NCI-H2081 (cell line): ENCODE measurements around the gene NPDC1.

Experiments
- DNase-seq, 2 experiments: peaks; one replicate each; lab custom pipeline; 2025; lab: John Stamatoyannopoulos, UW

NPDC1 gene, protein sequence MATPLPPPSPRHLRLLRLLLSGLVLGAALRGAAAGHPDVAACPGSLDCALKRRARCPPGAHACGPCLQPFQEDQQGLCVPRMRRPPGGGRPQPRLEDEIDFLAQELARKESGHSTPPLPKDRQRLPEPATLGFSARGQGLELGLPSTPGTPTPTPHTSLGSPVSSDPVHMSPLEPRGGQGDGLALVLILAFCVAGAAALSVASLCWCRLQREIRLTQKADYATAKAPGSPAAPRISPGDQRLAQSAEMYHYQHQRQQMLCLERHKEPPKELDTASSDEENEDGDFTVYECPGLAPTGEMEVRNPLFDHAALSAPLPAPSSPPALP

DNA sequence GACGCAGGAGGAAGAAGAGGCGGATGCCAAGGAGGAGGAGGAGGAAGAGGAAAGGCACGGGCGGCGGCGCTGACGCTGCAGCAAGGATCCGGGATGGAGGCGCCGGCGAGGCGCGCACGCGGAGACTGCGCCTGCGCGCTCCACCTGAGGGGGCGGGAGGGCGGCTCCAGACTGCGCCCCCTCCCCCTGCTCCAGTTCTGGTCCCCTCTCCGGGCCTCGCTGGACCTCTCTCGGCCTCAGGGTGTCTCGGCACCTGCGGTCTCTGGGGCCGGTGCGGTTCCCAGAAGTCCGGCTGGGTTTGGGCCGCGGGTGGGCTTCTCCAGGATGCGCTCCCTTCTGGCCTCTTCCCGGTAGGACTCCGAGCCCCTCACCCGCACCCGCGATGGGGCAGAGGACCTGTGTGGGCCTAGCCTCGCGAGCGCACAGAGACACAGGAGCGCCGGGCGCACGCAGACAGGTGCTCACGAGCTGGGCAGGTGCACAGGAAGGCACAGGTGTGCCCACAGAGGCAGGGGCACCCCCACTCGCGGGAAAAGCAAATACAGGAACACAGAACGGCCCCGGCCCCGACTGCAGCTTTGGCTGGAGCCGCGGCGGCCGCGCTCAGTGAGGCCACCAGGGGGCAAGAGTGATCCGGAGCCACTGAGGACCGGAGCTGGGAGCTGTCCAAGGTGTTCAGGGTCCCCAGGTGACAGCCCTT, at the start of gene NPDC1:
Gene NPDC1 (minus strand): TSS at position 90 of the 700 bp plus-strand sequence. CDS start 188 bp downstream, outside the sequence.
- peak; percentile 85 to 90 for DNase-seq

DNA sequence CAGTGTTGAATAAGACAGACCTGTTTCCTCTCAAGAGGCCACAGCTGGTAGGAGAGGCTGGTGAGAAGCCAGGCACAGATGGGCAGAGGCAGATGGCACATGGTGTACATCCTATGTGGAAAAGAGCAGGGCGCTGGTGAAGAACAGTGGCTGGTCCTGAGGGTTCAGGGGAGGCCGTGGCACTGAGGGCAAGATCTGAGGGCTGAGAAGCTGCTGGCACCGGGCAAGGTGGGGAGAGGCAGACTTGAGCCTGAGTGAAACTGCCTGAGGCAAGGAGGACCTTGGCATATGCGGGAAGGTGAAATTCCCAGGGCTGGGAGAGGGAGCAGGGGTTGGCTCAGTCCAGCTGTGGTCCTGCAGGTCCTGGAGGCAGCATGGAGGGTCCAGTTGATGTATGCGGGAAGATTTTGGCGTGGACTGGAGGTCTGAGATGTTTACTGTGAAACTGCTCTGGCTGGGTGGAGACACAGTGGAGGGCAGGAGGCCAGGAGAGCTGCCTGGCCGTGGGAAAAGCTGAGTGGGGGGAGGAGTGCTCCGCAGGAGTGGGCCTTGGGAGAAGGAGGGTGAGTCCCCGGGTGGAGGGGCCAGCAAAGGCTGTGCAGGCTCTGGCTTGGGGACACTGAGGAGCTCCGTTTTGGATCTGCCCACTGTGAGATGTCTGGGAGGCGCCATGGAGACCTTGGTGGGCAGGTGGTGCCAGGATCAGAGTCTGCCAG, 43.4 kb upstream of the NPDC1 start:
- DNase-seq = no peak

DNA sequence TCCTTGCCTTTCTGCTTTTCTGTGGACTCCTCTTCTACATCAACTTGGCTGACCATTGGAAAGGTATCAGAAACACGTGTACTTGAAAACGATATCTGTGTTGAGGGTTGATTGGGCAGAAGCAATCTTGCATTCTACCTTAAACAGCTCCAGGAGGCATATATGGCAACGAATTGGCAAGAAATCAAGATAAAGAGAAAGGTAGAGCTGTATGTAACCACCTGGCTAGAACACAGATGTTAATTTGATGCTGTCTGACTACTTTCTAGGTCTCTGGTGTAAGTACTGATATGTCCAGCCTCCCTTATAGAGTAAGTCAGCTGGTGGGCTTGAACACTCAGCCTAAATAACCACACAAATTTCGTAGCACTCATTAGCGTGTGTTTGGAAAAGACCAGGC, 42.1 kb upstream of the NPDC1 start:
- DNase-seq = peak in 1 of 2 experiments; percentile 30

GRCh38 chr9:137087409-137087925, 41.5 kb upstream of the NPDC1 start:
- no peak for DNase-seq

DNA sequence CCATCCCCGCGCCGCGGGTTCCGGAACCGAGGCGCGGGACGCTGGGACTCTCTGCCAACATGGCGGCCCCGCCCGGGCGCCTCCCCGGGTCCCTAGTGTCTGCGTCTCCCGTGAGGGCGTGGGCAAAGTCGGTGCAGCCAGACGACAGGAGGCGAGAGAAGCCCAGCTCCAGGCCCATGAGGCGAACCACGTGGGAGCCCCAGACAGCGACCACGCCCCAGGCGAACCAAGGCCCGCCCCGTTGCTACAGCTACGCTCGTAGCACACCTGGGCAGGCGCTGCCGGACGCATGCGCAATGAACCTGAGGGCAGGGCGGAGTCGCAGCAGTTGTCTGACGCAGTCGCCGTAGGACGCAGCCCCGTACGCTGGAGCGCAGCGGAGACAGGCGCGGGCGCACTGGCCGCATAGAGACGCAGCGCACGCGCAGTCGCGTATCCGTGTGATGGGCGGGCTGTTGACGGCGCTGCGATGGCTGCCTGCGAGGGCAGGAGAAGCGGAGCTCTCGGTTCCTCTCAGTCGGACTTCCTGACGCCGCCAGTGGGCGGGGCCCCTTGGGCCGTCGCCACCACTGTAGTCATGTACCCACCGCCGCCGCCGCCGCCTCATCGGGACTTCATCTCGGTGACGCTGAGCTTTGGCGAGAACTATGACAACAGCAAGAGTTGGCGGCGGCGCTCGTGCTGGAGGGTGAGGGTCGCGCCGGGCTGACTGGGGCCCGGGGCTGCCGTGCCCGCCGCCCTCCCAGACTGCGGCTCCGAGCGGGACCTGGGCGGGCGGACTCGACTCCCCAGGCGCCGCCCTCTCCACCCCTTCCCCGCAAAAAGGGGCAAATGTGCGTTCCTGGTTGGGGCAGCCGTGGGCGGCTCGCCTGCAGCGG, 40.8 kb upstream of the NPDC1 start, which contains the start of gene MAN1B1:
Gene MAN1B1 (plus strand): TSS at position 455 of the 878 bp plus-strand sequence. CDS start 15 bp downstream, at position 470.
- DNase-seq = peak; percentile 99

DNA sequence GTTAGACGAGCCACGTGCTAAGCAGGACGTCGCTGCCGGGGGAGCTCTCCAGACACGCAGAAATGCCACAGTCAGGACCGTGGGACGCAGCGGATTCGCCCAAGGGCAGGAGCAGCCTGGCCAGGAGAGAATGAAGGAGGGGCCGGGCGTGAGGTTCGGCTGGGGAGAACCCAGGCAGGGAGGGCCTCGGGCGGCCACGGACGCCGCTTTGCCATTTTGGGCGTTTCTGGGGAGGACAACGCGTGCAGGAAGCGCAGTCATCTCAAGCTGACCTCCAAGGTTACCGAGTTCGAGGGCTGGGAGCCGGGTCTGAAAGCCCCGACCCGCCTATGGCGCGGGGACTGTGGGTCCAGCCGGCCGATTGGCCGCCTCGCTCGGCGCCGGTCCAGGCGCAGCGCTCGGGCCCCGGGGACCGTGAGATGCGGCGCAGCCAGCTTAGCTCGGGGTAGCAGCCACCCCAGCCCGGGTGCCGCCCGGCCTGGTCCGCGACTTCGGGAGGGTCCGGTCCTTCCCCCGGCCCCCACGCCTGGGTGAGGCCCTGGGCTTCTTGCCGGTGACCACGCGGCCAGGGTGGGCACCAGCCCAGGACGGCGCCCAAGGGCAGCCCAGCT, 40.0 kb upstream of the NPDC1 start:
- peak in 1 of 2 experiments; percentile 30 for DNase-seq

- no peak for DNase-seq
These were observed 38.5 kb upstream of the NPDC1 start for GRCh38 chr9:137084526-137084925.

- no peak for DNase-seq
These were observed 37.5 kb upstream of the NPDC1 start for GRCh38 chr9:137083394-137084004.

- DNase-seq = no peak
These were observed 36.9 kb upstream of the NPDC1 start for GRCh38 chr9:137082925-137083290.

- DNase-seq = no peak
These were observed 36.4 kb upstream of the NPDC1 start for GRCh38 chr9:137082222-137082924.

DNA sequence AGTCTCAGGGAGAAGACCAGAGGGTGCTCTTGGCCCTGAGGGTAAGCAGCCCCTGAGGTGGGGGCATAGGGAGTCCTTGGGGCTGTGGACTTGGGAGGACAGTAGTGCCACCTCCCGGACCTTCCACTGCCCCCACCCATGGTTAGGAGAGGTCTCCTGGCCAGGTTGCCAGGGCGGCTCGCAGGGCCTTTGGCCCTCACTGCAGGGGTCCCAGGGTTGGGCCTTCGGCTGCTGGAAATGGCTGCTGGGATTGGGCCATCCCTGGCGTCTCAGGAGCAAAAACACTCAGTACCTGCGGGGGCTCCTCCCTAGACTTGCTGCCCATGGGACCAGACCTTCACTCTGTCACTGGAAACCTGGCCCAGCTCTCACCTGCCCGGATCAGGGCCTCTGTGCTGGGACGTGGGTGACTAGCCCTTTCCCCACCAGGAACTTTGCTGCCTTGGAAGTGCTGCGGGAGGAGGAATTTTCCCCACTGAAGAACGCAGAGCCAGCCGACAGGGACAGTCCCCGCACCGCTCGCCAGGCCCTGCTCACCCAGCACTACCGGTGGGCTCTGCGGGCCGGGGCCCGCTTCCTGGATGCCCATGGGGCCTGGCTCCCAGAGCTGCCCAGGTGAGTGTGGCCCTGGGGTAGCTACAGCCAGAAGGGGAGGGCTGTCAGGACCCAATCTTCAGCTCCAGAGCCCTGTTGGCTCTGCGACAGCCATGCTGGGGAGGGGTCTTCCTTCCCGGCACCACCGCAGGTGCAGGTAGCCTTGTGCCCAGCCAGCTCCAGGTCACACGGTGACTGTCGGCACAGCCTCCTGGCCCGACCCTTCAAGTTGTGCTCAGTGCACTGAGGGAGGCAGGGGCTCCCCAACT, 34.5 kb upstream of the NPDC1 start:
- no peak for DNase-seq

DNA sequence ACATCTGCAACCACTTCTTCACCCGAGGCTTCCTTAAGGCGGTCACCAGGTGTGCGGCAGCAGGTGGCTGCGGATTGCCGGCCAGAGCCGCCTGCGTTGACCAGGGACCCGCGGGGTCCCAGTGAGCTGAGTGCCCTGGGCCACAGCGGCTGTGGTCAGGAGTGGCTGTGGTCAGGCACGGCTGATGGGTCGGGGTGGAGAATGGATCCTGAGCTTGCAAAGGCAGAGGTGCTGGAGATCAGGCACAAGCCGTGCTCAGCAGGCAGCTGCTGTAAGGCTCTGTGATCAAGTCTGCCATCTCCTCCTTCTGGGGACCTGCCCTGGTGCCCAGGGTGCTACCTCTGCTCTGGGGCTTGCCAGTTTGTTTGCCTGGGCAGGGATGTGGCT, 33.4 kb upstream of the NPDC1 start:
- DNase-seq = no peak

- DNase-seq = no peak
These were observed 32.9 kb upstream of the NPDC1 start for GRCh38 chr9:137078701-137079400.

- peak in 1 of 2 experiments; percentile 21 for DNase-seq
These were observed 32.0 kb upstream of the NPDC1 start for GRCh38 chr9:137077758-137078693.

GRCh38 chr9:137077010-137077747, 31.2 kb upstream of the NPDC1 start, which contains the start of gene UAP1L1:
Gene UAP1L1 (plus strand): TSS chr9:137077517. CDS start chr9:137077533, 16 bp downstream.
- DNase-seq = peak in 1 of 2 experiments; percentile 46

- DNase-seq = no peak
These were observed 30.6 kb upstream of the NPDC1 start for GRCh38 chr9:137076636-137077009.
